ENCODE results near the gene FLYWCH2.
"Not testable (repeated sequence)": the region's sequence is repeated elsewhere in the genome, so short reads cannot be mapped to it uniquely, and the experiment has no call there.

The FLYWCH2 gene

DNA sequence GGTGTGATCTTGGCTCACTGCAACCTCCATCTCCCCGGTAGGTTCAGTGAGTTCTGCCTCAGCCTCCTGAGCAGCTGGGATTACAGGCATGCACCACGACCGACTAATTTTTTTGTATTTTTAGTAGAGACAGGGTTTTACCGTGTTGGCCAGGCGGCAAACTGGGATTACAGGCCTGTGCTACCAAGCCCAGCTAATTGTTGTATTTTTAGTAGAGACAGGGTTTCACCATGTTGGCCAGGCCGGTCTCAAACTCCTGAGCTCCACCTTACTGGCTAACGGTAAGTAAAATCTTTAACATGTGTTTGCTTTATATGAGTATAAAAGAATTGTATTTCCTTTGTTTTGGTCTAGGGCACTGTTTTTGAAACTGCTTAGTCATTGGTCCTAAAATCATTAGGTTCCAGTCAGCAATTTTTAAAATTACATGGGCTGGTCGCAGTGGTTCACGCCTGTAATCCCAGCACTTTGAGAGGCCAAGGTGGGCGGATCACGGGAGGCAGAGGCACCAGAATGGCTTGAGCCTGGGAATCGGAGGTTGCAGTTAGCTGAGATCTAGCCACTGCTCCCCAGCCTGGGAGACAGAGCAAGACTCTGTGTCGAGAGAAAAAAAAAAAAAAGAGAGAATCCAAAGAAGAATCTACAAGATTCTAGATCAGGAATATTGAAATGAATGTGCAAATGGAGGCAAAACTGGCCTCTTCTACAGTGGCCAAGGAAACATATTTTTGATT is 32.3 kb downstream of the FLYWCH2 start:
- DNase-seq = peak; percentile 17

DNA sequence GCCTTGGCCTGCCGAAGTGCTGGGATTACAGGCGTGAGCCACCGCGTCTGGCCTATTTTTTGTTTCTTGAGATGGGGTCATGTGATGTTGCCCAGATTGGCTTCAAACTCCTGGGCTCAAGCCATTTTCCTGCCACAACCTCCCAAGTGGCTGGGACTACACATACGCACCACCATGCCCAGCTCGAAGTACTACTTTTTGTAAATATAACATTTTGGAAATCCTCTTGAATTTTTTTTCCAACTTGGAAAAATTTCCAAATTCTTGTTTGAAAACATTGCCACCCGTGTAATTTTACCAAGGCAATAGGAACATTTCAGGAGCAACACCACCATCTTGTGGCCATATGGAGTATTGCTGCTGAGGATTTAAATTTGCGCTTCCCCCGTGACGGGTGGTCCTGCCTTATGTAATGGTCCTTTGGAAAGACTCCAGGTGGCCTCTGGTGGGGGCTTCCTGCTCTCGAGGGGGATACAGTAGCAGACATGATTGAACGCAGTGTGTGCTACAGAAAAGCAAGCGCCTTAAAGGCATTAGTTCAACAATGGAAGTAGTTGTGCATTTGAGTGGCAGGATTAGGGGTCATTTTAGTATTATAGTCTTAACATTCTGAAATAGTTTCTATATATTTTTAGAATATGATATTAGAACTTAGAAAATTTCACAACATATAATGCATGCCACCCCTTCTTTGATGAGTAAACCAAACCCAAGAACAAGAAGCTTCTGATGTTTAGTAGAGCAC is 36.7 kb downstream of the FLYWCH2 start:
- DNase-seq = peak; percentile 66

DNA sequence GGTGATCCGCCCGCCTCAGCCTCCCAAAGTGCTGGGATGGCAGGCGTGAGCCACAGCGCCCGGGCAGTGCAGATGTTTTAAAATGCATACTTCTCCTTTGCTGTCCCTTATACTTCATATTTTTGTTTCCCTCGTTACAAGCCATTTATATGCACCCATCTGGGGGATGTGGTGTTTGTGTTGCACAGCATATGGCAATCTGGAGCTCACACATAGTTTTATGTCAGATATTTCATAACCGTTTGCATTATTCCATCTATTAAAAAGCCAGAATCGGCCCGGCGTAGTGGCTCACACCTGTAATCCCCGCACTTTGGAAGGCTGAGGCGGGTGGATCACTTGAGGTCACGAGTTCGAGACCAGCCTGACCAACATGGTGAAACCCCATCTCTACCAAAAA is 40.5 kb downstream of the FLYWCH2 start:
- no peak for DNase-seq

DNA sequence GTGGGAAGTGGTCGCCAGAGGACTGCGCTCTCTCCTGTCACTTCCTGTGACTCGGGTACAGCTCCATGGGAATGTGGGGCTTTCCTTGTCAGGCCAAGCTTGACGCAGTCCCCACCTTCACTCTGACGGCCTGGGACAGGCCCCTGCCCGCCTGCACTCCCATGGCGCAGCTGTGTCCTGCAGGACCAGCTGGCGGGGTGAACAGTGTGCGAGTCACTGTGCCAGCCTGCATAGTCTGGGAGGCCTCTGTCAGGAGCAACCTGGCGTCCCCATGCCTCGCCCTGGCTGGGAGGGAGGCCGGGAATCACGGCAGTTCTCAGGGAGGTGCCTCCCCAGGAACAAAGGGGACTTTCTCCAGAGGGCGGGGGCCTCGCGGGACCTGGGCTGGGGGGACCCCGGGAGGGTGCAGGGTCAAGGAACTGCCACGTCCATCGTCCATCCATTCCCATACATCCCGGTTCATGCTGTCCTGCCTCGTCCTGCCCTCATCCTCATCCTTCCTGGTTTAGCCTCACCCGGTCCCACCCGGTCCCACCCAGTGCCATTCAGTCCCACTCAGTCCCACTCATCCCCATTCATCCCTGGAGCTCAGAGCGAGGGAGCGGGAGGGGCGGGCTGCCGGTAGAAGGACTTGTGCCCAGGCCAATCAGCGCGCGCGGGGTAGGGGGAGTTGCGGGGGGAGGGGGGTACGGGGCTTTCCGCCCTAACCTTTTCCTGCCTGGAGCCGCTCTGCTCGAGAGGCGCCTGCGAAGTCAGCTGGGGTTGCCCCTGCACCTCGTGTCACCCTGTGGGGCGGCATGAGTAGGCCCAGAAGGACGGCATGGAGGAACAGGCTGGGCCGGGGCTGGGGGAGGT is 42.1 kb downstream of the FLYWCH2 start:
- no peak for DNase-seq

DNA sequence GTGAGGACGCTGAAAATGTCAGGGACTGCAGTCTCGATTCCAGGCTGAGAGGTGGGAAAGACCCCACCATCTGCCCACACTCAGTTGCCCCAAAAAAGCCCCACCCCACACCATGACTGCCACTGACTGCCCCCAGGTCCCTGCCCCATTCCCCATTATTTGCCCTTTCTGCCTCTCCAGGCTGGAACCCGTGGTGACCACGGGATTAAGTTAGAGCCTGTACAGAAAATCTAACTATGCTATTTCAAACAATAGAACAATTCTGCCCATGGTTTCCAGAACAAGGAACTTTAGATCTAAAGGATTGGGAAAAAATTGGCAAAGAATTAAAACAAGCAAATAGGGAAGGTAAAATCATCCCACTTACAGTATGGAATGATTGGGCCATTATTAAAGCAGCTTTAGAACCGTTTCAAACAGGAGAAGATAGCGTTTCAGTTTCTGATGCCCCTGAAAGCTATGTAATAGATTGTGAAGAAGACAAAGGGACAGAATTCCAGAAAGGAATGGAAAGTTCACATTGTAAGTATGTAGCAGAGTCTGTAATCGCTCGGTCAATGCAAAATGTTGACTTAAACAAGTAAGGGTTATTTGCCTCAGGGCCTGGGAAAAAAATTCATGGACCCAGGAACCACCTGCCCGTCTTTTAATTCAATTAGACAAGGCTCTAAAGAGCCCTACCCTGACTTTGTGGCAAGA is 43.1 kb downstream of the FLYWCH2 start:
- no peak for DNase-seq

DNA sequence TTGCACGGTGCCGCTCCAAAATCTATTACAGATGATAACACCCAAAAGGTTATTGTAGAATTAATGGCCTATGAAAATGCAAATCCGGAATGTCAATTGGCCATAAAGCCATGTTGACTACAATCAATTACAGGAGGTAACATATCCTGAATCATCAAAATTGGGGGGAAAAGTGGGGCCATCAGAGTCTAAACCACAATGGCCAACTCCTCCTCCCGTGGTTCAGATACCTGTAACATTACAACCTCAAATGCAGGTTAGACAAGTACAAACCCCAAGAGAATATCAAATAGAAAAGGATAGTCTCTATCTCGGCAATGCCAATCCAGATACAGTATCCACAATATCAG is 43.6 kb downstream of the FLYWCH2 start:
- DNase-seq = no peak

DNA sequence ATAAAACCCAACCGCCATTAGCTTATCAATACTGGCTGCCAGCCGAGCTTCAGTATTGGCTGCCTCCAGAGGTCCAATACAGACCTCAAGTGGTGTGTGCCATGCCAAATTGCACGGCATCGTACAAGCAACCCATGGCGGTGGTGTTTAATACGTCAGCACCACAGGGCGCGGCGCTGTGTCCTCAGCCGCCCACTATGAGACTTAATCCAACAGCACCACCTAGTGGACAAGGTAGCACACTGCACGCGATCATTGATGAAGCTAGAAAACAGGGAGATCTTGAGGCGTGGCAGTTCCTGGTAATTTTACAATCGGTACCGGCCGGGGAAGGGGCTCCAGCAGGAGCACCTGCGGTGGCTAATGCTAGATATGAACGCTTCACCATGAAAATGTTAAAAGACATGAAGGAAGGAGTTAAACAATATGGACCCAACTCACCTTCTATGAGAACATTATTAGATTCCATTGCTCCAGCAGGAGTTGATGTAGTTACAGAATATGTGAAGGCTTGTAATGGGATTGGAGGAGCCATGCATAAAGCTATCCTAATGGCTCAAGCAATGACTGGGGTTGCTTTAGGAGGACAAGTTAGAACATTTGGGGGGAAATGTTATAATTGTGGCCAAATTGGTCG is 44.1 kb downstream of the FLYWCH2 start:
- peak; percentile 93 for DNase-seq

DNA sequence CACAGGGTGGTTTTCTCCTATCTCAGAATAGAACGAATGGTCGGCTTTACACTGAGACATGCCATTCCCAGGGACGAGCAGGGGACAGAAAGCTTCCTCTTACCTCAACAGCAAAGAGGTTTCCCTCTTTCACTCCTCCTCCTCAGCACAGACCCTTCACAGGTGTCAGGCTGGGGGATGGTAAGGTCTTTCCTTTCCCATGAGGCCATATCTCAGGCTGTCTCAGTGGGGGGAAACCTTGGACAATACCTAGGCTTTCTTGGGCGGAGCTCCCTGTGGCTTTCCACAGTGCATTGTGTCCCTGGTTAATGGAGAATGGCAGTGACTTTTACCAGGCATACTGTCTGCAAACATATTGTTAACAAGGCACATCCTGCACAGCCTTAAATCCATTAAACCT is 45.1 kb downstream of the FLYWCH2 start:
- DNase-seq = not testable (repeated sequence)

DNA sequence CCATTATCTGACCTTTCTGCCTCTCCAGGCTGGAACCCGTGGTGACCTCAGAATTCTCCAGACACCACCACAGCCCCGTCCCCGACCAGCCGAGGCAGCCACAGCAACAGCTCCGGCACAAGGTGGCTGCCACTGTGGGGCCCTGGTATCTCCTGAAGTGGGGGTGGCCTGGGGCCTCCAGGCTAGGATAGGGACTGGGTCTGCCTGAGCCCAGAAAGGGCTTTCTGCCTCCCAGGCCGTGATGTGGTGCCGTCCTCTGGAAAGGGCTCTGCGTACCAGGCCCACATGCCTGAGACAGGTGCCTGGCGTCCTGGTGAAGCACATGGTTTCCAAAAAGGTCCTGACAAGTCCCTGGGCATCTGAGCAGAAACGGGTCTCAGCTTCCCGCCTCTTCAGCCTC is 45.8 kb downstream of the FLYWCH2 start:
- DNase-seq = no peak

DNA sequence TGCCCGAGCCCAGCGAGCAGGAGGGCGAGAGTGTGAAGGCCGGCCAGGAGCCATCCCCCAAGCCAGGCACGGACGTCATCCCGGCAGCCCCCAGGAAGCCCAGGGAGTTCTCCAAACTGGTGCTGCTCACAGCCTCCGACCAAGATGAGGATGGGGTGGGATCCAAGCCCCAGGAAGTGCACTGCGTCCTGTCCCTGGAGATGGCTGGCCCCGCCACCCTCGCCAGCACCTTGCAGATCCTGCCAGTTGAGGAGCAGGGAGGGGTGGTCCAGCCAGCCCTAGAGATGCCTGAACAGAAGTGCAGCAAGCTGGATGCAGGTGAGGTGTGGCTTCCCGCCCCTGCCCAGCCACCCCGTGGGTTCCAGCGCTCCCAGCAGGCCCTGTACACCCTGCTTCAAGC is 46.7 kb downstream of the FLYWCH2 start:
- DNase-seq = no peak

DNA sequence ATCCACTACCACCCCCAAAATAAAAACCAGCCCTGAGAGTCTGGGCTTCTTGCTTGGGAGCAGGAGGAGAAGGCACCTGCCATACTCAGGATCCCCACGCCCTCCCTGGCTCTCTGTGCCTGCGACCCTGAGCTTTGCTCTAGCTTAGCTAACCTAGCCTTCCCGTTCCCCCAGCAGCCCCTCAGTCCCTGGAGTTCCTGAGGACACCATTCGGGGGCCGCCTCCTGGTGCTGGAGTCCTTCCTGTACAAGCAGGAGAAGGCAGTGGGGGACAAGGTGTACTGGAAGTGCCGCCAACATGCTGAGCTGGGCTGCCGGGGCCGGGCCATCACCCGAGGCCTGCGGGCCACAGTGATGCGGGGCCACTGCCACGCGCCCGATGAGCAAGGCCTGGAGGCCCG is 47.2 kb downstream of the FLYWCH2 start:
- no peak for DNase-seq

DNA sequence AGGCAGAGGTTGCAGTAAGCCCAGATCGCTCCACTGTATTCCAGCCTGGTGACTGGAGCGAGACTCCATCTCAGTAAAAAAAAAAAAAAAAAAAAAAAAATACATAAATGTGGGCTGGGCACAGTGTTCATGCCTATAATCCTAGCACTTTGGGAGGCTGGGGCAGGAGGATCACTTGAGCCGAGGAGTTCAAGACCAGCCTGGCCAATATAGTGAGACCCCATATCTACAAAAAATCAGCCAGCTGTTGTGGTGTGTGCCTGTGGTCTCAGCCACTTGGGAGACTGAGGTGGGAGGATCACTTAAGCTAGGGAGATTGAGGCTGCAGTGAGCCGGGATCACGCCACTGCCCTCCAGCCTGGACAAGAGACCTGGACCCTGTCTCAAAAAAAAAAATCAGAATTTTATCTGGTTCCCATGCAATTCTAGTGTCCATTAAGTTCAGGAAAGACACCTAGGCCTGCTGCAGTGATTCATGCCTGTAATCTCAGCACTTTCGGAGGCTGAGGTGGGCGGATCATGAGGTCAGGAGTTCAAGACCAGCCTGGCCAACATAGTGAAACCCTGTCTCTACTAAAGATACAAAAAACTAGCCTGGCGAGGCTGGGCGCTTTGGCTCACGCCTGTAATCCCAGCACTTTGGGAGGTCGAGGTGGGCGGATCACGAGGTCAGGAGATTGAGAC is 48.4 kb downstream of the FLYWCH2 start:
- DNase-seq = not testable (repeated sequence)

DNA sequence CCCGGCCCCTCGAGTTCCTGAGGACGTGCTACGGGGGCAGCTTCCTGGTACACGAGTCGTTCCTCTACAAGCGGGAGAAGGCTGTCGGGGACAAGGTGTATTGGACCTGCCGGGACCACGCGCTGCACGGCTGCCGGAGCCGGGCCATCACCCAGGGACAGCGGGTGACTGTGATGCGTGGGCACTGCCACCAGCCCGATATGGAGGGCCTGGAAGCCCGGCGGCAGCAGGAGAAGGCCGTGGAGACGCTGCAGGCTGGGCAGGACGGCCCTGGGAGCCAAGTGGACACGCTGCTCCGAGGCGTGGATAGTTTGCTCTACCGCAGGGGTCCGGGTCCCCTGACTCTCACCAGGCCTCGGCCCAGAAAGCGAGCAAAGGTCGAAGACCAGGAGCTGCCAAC is 50.1 kb downstream of the FLYWCH2 start:
- DNase-seq = no peak

DNA sequence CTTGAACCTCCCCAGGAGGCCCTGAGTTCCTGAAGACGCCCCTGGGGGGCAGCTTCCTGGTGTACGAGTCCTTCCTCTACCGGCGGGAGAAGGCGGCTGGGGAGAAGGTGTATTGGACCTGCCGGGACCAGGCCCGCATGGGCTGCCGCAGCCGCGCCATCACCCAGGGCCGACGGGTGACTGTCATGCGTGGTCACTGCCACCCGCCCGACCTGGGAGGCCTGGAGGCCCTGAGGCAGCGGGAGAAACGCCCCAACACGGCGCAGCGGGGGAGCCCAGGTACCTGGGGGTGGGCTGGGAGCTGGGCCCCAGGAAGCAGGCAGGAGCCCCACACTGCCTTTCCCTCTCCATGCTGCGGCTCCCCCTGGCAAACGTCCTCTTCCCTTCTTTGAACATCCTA is 50.7 kb downstream of the FLYWCH2 start:
- no peak for DNase-seq

DNA sequence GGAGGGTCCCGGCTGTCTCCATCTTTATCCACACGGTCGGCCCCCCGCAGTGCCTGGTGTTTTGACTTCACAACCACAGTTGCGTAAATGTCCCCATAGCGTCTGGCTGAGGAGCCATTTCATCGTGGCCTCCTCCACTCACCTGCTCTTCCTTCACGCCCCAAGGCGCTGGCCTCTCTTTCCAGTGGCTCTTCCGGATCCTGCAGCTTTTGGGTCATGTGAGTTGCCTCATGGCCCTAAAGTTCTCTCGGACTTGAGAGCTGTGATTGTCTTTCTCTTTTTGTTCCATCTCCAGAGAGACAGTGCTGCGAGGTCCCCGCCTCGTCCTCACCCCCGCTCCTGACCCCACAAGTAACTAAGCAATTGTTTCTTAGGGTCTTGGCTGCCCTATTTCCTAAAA is 51.4 kb downstream of the FLYWCH2 start:
- no peak for DNase-seq

DNA sequence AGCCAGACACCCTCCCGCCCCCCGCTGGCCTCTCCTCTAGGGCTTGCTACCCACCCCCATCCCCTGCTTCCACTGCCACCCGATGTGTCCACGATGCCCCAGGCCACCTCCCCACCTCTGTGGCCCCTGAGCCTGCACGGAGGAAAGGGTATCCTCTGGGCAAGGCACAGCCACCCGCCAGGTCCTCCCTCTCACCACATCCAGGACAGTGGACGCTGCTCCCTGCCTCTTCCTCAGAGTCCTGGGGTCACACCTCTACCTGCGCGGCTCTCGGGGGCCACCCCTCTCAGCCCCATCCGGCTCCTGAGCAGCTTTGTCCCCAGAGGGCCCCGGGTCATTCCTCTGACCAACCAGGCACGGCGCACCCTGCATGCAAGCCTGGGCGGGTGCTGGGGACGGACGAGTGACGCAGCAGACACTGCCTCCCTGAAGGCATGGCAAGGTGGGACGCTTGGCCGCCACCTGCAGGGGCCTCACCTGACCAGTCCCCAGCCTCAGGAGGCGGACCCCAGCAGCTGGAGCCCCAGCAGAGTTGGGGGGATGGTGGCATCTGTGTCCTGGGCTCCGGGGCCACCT is 53.5 kb downstream of the FLYWCH2 start:
- no peak for DNase-seq

DNA sequence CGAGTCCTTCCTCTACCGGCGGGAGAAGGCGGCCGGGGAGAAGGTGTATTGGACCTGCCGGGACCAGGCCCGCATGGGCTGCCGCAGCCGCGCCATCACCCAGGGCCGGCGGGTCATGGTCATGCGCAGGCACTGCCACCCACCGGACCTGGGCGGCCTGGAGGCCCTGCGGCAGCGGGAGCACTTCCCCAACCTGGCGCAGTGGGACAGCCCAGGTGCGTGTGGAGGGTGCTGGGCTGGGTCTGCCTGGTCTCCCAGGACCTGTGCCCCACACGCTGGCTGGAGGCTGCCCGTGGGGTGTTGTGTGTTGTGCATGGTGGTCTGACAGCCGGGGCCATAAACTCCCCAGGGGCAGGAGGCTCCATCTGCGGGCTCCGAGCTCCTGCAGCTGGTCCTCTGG is 54.2 kb downstream of the FLYWCH2 start:
- no peak for DNase-seq

DNA sequence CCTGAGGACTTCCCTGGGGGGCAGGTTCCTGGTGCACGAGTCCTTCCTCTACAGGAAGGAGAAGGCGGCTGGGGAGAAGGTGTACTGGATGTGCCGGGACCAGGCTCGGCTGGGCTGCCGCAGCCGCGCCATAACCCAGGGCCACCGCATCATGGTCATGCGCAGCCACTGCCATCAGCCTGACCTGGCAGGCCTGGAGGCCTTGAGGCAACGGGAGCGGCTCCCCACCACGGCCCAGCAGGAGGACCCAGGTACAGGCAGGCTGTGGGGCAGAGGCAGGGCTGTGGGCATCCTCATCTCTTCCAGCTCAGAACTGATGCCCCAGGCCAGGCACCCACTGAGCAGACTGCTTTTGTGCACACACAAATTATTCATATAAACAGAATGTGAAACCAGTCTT is 55.2 kb downstream of the FLYWCH2 start:
- no peak for DNase-seq

DNA sequence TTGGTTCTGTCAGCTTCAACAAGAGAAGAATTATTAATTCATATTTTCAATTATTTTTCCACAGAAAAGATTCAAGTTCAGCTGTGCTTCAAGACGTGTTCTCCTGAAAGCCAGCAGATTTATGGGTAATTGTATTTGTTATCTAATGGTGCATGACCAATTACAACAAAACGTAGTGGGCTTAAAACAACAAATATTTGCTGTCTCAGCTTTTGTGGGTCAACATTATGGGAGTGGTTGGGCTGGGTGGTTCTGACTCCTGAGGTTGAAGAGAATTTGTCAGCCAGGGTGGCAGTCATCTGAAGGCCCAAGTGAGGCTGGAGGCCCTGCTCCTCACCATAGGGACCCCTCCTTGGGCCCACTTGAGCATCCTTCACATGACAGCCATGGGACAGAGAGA is 57.0 kb downstream of the FLYWCH2 start:
- no peak for DNase-seq

DNA sequence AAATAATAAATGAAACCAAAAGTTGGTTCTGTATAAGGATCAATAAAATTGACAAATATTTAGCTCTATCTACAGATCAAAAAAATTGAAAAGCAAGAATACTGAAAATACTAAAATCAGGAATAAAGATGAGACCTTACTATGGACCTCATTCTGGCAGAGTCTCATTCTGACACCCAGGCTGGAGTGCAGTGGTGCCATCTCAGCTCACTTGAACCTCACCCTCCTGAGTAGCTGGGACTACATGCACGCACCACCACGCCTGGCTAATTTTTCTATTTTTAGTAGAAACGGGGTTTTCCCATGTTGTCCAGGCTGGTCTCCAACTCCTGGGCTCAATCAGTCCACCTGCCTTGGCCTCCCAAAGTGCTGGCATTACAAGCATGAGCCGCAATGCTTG is 59.0 kb downstream of the FLYWCH2 start:
- DNase-seq = no peak

DNA sequence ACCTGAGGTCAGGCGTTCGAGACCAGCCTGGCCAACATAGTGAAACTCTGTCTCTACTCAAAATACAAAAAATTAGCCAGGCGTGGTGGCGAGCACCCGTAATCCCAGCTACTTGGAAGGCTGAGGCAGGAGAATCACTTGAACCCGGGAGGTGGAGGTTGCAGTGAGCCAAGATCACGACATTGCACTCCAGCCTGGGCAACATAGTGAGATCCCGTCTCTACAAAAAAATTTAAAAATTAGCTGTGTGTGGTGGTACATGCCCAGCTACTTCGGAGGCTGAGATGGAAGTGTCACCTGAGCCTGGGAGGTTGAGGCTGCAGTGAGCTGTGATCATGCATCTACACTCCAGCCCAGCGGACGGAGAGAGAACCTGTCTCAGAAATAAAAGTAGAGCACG is 60.7 kb downstream of the FLYWCH2 start:
- not testable (repeated sequence) for DNase-seq

DNA sequence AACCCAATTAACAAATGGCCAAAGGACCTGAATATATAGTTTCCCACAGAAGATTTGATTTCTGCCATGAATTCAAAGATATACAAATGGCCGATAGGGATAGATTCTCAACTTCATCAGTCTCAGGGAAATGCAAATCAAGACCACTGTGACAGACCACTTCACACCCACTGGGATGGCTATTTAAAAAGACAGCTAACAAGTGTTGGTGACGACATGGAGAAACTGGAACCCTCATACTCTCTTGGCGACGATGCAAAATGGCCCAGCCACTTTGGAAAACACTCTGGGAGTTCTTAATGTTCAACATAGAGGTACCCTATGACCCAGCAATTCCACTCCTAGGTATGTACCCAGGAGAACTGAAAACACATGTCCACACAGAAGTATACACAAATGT is 63.6 kb downstream of the FLYWCH2 start:
- no peak for DNase-seq
